Retinal pigment epithelial cell (primary cell): ENCODE results near the gene FAAP20.
A peak's percentile ranks its signal among the peaks of the same experiment; 100 is the strongest.

Source experiments
- DNase-seq: peaks from one replicate; pipeline ENCODE4 v3.0.0-alpha.2; 2010; ENCODE audit warnings: low read depth
- H3K4me3 ChIP-seq: 2 replicates; pipeline ENCODE4 v1.5.1; 2011; ENCODE audit warnings: mild to moderate bottlenecking, low read length, control low read depth, moderate library complexity
- TF ChIP-seq, protein P1 (sequence below): conservative IDR thresholded peaks from 2 replicates; pipeline ENCODE4 v1.5.1; 2011; ENCODE audit warnings: low read depth, low read length, control low read depth, inconsistent platforms

FAAP20 gene

DNA sequence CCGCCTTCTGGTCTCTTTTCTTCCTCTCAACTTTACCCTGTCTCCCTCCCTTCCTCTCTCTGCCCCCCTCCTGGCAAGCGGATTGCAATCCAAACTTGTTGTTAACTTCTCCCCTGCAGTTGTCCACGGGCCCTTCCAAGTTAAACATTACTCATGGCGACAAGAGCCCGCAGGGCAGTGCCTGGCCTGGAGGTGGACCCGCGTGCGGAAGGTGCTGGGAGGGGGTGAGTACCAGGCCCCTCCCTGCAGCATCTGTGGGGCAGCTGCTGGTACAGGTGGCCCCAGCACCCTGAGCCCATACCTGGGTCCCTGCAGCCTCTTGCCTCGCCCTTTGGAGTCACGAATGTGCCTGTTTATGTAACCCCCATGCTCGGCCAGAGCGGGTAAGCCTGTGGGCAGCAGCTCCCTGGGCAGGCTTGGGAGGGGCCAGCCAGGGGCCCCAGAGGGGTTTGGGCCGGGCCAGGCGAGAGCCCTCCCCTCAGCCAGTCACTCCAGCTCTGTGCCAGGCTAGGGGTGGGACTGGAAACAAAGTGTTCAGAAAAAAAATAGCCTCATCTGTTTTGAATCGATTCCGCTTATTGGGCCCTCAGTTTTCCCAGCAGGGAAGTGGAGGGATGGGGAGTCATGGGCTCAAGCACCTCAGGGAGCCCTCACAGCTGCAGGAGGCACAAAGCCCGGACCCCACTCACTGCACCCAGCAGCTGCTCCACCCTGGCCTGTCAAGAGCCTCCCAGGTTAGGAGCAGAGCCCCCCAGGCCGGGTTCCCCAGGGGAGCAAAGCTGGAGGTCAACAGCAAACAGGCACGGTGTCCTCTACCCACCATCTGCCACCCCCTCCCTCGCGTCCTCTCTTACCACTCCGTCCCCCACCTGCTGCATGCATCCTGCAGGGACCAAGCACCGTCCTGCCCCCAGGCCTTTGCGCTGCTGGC, 14.0 kb upstream of the FAAP20 start:
- no peak overlapping the region for H3K4me3 ChIP-seq
- no peak for DNase-seq
- TF ChIP-seq, protein P1, sequence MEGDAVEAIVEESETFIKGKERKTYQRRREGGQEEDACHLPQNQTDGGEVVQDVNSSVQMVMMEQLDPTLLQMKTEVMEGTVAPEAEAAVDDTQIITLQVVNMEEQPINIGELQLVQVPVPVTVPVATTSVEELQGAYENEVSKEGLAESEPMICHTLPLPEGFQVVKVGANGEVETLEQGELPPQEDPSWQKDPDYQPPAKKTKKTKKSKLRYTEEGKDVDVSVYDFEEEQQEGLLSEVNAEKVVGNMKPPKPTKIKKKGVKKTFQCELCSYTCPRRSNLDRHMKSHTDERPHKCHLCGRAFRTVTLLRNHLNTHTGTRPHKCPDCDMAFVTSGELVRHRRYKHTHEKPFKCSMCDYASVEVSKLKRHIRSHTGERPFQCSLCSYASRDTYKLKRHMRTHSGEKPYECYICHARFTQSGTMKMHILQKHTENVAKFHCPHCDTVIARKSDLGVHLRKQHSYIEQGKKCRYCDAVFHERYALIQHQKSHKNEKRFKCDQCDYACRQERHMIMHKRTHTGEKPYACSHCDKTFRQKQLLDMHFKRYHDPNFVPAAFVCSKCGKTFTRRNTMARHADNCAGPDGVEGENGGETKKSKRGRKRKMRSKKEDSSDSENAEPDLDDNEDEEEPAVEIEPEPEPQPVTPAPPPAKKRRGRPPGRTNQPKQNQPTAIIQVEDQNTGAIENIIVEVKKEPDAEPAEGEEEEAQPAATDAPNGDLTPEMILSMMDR = no peak

DNA sequence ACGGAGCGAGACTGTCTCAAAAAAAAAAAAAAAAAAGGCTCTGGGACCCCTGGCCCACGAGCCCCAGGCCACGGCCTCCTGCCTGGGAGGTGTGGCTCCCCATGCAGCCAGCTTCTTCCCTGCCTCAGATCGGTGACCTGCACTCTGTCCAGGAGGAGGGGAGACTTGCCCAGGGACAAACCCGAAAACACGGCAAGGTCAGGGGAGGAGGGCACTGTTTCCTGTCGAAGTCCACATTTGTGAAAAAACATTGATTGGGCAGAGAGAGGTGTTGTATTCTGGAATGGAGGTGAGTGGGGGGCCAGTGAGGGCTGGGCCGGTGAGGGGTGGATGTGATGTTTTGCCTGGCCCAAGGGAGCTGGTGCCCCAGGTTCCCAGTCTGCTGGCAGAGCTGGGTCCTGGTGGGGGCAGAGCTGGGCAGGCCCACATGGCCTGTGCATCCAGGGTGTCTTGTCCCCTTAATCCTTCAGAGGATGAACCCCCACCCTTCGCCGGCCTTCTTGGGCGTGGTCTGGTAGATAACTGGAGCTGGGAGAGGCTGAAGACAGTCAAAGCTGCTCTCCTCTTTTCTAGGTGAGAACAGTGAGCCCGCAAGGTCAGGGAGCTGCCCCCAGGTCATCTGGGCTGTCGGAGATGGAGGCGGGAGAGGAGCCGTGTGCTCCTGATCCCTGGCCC, 12.4 kb upstream of the FAAP20 start:
- TF ChIP-seq, protein P1 = no peak
- no peak overlapping the region for H3K4me3 ChIP-seq
- no peak for DNase-seq

DNA sequence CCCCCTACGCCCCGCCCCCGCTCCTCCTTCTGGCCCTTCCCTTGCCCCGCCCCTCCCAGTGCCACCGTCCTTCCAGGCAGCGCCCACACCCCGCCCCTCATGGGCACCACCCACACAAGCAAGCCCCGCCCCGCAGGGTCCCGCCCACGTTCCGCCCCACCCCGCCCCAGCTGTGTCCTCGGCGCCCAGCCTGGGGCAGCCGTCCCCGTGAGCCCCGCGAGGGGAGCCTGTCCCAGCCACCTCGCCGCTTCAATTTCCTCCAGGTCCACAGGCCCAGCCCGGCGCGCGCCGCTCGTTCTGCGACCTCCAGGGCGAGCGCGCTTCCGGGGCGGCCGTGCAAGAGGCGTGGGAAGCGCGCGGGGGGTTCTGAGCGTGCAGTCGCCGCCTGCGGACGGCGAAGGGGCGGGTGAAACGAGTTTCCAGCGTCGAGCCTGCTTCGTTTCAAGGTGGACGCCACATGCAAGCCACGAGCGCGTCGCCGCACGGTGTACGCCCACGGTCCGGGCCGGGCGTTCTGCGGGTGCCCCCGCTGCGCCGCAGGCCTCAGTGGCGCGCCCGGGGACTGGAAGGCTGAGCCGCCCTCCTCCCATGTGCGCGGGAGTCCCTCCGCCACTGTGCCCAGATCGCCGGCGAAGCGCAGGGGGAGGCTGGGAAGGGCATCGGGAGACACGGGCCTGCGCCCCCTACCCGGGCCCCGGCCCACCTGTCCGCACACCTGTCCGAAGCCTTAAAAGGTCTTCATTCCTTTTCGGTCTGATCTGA, 10.8 kb upstream of the FAAP20 start:
- peak overlapping the region; percentile 28 for H3K4me3 ChIP-seq
- DNase-seq = peak; percentile 62
- TF ChIP-seq, protein P1 = no peak

DNA sequence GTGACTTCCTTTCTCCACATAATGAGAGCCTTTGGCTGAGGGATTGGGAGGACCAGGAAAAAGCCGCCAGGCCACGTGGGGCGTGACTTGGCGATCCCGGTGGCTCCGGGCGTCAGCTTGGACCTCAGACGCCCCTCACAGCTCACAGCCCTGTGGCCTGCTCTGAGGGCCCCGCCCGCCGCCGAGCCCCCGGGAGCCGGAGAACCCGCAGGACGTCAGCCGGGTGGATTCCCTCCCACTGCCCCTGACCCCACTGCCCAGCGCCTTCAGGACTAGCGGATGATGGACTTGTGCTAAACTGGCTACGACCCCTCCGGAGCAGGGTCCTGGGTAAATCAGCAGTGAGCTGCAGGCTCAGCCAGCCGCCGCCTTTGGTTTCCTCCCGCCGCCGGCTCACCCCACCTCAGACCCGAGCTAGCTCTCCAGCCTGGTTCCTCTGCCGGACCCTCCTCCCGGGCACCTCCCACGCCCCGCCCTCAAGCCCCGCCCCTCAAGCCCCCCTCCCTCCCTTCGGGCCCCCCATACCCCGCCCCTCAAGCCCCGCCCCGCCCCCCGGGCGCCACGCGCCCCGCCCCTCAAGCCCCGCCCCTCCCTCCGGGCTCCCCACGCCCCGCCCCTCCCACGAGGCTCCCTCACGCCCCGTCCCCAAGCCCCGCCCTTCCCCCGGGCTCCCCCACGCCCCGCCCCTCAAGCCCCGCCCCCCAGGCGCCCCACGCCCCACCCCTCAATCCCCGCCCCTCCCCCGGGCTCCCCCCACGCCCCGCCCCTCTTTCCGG, 10.0 kb upstream of the FAAP20 start:
- peak overlapping the region; percentile 58 for H3K4me3 ChIP-seq
- DNase-seq = no peak
- TF ChIP-seq, protein P1 = no peak

DNA sequence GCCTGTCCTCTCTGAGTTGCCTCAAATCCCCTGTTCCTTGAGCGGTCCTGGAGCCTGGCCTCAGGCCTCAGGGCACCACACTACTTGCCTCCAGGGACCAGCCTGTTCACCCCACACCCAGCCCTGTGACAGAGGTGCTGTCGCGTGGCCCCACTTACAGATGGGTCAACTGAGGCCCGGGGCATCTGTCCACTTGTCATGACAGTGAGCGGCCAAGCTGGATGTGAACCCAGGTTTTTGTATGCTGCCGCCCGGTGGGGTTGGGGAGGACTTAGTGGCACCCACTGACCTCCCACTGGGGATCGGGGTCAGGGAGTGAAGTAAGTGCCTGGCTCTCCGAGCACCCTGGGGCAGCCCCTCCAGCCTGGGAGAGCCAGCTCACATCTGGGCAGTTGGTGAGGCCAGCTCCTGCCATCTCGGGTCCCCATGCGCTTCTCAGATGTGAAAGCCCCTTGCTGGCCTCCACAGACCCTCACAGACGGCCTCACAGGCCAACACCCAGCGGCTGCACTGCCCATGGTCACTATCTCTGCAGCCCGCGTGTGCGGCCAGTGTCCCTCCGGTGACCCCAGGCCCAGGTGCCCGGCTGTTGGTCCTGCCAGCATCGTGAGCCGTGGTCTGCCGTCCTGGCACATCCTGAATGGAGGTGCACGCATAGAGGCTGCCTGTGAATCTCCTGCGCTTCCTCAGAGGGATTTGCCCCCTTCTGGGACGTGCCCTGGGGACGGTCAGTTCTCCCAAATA, 9.3 kb upstream of the FAAP20 start:
- TF ChIP-seq, protein P1 = no peak
- H3K4me3 ChIP-seq = peak overlapping the region; percentile 58
- no peak for DNase-seq
